GM12801 (cell line): ENCODE measurements around the gene THAP12.

Experiments
- TF ChIP-seq, protein P1 (sequence below): IDR thresholded peaks from one replicate; pipeline ENCODE4 v1.5.1; 2011; ENCODE audit warnings: control low read depth; ENCODE audit not compliant: insufficient read length; ENCODE audit errors: extremely low read depth

The THAP12 gene

DNA sequence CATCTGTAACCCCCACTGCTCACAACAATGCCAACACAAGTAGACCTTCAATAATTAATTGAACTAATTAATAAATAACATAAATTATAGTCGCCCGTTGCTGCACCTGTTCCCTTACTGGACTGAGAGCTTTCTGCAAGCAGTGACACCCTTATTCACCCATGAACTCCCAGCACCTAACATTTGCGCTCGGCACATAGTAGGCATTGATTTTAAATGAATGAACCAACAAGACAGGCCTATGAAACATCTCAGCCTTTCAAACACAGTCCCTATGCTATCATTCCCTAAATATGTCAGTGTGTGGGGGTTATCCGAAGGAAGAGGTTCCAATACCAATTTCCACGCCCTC is 1.1 kb downstream of the THAP12 start:
- TF ChIP-seq, protein P1, sequence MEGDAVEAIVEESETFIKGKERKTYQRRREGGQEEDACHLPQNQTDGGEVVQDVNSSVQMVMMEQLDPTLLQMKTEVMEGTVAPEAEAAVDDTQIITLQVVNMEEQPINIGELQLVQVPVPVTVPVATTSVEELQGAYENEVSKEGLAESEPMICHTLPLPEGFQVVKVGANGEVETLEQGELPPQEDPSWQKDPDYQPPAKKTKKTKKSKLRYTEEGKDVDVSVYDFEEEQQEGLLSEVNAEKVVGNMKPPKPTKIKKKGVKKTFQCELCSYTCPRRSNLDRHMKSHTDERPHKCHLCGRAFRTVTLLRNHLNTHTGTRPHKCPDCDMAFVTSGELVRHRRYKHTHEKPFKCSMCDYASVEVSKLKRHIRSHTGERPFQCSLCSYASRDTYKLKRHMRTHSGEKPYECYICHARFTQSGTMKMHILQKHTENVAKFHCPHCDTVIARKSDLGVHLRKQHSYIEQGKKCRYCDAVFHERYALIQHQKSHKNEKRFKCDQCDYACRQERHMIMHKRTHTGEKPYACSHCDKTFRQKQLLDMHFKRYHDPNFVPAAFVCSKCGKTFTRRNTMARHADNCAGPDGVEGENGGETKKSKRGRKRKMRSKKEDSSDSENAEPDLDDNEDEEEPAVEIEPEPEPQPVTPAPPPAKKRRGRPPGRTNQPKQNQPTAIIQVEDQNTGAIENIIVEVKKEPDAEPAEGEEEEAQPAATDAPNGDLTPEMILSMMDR, result no peak

DNA sequence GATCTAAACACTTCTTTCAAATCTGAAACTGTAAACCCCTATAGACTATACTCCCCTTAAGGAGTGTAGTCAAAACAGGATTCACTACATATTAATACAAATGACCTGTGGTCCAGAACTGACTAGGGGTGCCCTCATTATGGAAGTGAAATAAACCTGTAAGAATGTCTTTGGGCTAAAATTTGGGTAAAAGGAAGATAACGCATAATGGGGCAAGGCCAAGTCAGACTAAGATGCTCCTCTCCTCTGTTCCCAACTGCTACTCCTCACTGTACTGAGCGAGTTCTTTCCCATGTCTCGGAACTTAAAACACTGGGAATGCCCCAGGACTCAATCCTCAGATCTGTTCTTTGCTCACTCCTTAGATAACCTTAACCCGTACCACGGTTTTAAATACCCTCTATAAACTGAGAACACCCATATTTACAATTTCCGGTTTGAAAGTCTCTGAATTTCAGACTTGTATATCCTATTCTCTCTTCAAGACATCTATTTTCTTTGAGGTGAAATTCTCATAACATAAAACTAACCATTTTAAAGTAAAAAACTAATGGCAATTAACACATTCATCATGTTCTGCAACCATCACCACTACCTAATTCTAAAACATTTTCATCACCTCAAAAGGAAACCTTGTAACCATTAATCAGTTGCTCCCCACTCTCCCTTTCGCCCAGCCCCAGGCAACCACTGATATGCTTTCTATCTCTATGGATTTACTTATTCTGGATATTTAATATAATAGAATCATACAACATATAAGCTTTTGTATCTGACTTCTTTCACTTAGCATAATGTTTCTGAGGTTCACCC is 4.0 kb downstream of the THAP12 start:
- TF ChIP-seq, protein P1, result no peak

DNA sequence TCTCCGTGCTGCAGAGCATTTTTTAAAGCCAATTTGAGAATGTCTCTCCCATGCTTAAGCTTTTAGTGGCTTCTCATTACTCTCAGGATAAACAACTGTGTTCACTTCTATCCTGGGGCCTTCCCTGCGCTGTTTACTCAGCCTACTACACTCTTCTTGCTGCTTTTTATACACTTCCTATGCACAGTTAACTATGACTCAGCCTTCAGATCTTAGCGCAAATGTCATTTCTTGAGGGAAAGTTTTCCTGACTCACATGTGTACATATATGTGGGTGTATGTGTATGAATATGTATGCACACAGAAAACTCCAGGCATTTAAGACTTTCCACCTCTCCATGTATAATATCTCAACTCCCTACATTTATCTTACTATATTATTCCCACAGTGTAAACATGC is 9.8 kb downstream of the THAP12 start:
- TF ChIP-seq, protein P1, result no peak

DNA sequence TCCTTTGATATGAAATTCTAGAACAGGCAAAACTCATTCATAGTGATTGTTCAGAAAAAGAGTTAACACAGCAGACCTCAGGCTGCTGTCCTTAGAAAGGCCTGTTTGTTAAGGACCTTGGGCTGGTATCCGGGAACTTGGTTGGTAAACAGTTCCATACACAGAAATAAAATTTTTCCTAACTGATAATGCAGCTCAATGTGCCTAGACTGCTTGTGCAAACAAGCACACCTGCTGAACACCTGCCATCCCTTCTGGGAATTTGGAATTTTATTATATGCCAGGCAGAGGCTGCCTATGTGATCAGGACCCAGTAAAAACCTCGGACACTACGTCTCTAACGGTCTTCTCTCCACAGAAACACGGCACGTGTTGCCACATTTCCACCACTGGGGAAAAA is 11.5 kb downstream of the THAP12 start:
- TF ChIP-seq, protein P1, result no peak

DNA sequence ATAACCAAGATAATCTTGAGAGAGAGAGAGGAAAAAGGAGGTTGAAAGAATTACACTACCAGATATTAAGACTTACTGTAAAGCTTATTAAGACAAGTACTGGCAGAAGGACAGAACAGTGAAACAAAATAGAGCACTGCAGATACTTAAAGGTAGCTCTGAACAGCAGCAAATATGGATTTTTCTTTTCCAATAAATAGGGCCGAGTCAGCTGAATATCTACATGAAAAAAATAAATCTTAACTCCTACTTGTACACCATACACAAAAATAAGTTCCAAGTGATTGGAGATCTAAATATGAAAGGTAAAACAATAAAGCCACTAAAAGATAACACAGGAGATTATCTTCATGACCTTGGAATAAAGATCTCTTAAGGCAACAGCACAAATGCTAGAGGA is 12.4 kb downstream of the THAP12 start:
- TF ChIP-seq, protein P1, result no peak

DNA sequence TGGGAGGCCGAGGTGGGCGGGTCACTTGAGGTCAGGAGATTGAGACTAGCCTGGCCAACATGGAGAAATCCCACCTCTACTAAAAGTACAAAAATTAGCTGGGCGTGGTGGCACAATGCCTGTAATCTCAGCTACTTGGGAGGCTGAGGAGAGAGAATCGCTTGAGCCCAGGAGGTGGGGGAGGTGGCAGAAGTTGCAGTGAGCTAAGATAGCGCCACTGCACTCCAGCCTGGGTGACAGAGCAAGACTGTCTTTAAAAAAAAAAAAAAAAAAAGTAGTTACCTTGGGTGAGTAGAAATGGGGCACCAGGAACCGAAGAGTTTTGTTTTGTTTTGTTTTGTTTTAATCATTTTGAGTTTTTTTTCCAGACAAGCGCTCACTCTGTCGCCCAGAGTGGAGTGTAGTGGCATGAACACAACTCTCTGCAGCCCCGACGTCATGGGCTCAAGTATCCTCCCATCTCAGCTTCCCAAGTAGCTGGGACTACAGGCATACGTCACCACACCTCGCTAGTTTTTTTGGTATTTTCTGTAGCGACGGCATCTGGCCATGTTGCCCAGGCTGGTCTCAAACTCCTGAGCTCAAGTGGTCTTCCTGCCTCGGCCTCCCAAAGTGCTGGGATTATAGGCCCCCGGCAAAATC is 15.8 kb downstream of the THAP12 start:
- TF ChIP-seq, protein P1, result no peak

DNA sequence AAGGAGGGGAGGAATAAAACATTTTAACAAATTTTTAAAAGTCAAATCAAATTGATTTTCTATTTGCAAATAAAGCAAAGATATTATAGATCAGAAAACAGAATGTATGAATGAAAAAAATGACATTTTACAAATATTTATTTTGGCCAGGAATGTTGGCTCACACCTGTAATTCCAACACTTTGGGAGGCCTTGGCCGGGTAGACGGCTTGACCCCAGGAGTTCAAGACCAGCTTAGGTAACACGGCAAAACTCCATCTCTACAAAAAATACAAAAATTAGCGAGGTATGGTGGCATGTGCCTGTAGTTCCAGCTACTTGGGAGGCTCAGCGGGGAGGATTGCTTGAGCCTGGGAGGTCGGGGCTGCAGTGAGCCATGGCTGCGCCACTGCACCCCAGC is 18.2 kb downstream of the THAP12 start:
- TF ChIP-seq, protein P1, result no peak
